OCI-LY1 (cell line): ENCODE results near the gene C6.

ENCODE experiments used
- H2AFZ ChIP-seq: fragments of 200-600 bp; sonication (generic), shearing (Covaris generic); 2 replicates; pipeline ENCODE4 v1.6.0; 2014; ENCODE audit warnings: antibody characterized with exemption, mild to moderate bottlenecking, low read length
- H3F3A ChIP-seq: fragments of 200-600 bp; sonication (generic), shearing (Covaris generic); 2 replicates; pipeline ENCODE4 v1.6.0; 2014; ENCODE audit warnings: mild to moderate bottlenecking, antibody characterized with exemption, low read length, moderate library complexity; ENCODE audit not compliant: insufficient read depth
- H3K27ac ChIP-seq: fragments of 200-600 bp; sonication (generic); 2 replicates; pipeline ENCODE4 v1.5.1; 2014; ENCODE audit warnings: low read length, mixed run types, mild to moderate bottlenecking, low read depth; ENCODE audit not compliant: poor library complexity, severe bottlenecking
- H3K27me3 ChIP-seq: fragments of 200-600 bp; sonication (generic); 2 replicates; pipeline ENCODE4 v1.6.0; 2014; ENCODE audit warnings: antibody characterized with exemption, mild to moderate bottlenecking, low read length, moderate library complexity; ENCODE audit not compliant: insufficient read depth
- H3K36me3 ChIP-seq: fragments of 200-600 bp; sonication (generic); 2 replicates; pipeline ENCODE4 v1.6.1; 2014; ENCODE audit warnings: mild to moderate bottlenecking, antibody characterized with exemption, low read length, moderate library complexity, mixed read lengths; ENCODE audit not compliant: insufficient read depth
- H3K4me1 ChIP-seq: fragments of 200-600 bp; sonication (generic); 2 replicates; pipeline ENCODE4 v1.5.1; 2014; ENCODE audit warnings: mild to moderate bottlenecking, low read length, moderate library complexity; ENCODE audit not compliant: insufficient read depth, severe bottlenecking
- H3K4me2 ChIP-seq: fragments of 200-600 bp; sonication (generic), shearing (Covaris generic); 2 replicates; pipeline ENCODE4 v1.6.1; 2014; ENCODE audit warnings: low read length
- H3K4me3 ChIP-seq: fragments of 200-600 bp; sonication (generic); 2 replicates; pipeline ENCODE4 v1.5.1; 2014; ENCODE audit warnings: low read length, low read depth, mild to moderate bottlenecking, mixed read lengths; ENCODE audit not compliant: poor library complexity, severe bottlenecking
- H3K79me2 ChIP-seq: fragments of 200-600 bp; shearing (Covaris generic); 2 replicates; pipeline ENCODE4 v1.6.1; 2016; ENCODE audit warnings: mixed run types, low read length, mixed read lengths; ENCODE audit not compliant: insufficient read depth
- H3K9ac ChIP-seq: fragments of 200-600 bp; sonication (generic), shearing (Covaris generic); 2 replicates; pipeline ENCODE4 v1.6.1; 2014; ENCODE audit warnings: mild to moderate bottlenecking, low read length, mixed read lengths
- H3K9me2 ChIP-seq: fragments of 200-600 bp; sonication (generic), shearing (Covaris generic); 2 replicates; pipeline ENCODE4 v1.6.1; 2014; ENCODE audit warnings: low read depth, mild to moderate bottlenecking, low read length, mixed read lengths
- H3K9me3 ChIP-seq: fragments of 200-600 bp; shearing (Covaris generic); 2 replicates; pipeline ENCODE4 v1.6.1; 2014; ENCODE audit warnings: low read length, mixed read lengths
- H4K20me1 ChIP-seq: fragments of 200-600 bp; sonication (generic), shearing (Covaris generic); 2 replicates; pipeline ENCODE4 v1.6.0; 2016; ENCODE audit warnings: mild to moderate bottlenecking, low read length; ENCODE audit not compliant: insufficient read depth
- EZH2 ChIP-seq: fragments of 200-600 bp; sonication (generic), shearing (Covaris generic); IDR thresholded peaks from 2 replicates; pipeline ENCODE4 v1.8.0; 2017; ENCODE audit warnings: borderline replicate concordance, mixed run types, mild to moderate bottlenecking, antibody characterized with exemption, low read length, moderate library complexity, mixed read lengths
- TF ChIP-seq, protein P1 (sequence below): fragments of 200-600 bp; sonication (generic), shearing (Covaris generic); IDR thresholded peaks from 2 replicates; pipeline ENCODE4 v1.5.1; 2017; ENCODE audit warnings: mild to moderate bottlenecking, antibody characterized with exemption, low read length, moderate library complexity, mixed read lengths

Gene C6

DNA sequence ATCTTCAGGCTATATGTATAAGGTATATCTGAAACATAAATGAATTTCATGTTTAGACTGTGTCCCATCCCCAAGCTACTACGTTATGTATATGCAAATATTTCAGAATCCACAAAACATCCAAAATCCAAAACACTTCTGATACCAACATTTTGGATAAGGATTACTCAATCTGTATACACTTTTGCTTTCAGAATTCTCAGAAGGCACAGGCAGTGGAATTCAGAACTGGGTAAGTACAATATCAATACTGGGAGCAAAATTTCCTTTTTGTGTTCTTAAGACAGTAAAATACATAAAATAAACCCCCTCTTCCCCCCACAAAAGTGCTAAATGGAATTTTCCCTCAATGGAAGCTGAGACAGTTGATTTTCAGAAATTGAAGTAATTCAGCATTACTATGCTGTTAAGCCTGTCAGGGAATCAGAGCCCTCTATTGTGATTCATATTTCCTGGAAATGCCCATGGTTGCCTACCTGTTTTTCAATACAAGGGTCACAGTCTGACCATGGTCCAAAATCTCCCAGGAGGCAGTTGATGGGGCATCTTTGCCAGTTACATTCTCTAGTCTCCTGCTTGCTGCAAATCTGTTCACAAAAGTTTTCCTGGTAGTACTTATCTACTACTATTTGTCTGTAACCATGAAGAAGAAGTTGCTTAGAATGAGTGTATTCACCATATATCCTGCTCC lies 12.1 kb downstream of the C6 start:
- Histone ChIP-seq H3K27me3 (no peaks in the 10 kb centered on the region), H3K4me3 (no peak overlapping the region), H3K9me3 (no peaks in the 10 kb centered on the region), H3K36me3 (no peaks in the 10 kb centered on the region), H3K4me2 (no peak overlapping the region), H2AFZ (no peak overlapping the region), H3K9me2 (no peaks in the 10 kb centered on the region), H3K4me1 (no peaks in the 10 kb centered on the region), H3F3A (no peaks in the 10 kb centered on the region), H4K20me1 (no peaks in the 10 kb centered on the region), H3K27ac (no peak overlapping the region), H3K9ac (no peak overlapping the region), H3K79me2 (no peaks in the 10 kb centered on the region)
- no peak for TF ChIP-seq EZH2
- TF ChIP-seq, protein P1, sequence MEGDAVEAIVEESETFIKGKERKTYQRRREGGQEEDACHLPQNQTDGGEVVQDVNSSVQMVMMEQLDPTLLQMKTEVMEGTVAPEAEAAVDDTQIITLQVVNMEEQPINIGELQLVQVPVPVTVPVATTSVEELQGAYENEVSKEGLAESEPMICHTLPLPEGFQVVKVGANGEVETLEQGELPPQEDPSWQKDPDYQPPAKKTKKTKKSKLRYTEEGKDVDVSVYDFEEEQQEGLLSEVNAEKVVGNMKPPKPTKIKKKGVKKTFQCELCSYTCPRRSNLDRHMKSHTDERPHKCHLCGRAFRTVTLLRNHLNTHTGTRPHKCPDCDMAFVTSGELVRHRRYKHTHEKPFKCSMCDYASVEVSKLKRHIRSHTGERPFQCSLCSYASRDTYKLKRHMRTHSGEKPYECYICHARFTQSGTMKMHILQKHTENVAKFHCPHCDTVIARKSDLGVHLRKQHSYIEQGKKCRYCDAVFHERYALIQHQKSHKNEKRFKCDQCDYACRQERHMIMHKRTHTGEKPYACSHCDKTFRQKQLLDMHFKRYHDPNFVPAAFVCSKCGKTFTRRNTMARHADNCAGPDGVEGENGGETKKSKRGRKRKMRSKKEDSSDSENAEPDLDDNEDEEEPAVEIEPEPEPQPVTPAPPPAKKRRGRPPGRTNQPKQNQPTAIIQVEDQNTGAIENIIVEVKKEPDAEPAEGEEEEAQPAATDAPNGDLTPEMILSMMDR, result no peak

DNA sequence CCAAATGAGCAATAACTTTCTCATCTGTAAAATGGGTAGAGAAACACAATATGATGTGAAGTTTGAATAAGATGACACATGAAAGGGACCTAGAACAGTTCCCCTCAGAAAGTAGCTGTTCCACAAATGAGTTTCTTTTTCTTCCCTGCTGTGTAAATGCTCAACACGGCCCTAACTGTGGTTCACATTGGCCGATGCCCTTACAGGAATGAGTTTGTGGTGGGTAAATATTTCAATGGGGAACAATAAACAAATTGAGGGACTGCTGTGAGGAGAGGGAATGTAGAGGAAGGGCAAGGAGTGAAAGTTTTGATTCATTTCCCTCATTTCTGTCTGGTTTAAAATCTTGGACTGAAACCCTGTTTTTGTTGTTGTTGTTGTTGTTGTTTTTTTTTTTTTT lies 12.8 kb downstream of the C6 start:
- H3K4me3 ChIP-seq, result no peak overlapping the region
- no peak overlapping the region for H3K4me2 ChIP-seq
- H3F3A ChIP-seq, result no peaks in the 10 kb centered on the region
- no peaks in the 10 kb centered on the region for H3K9me2 ChIP-seq
- H3K9ac ChIP-seq, result no peak overlapping the region
- H3K27me3 ChIP-seq, result no peaks in the 10 kb centered on the region
- H3K9me3 ChIP-seq, result no peaks in the 10 kb centered on the region
- H2AFZ ChIP-seq, result no peak overlapping the region
- no peak for TF ChIP-seq EZH2
- TF ChIP-seq, protein P1, result no peak
- H4K20me1 ChIP-seq, result no peaks in the 10 kb centered on the region
- no peaks in the 10 kb centered on the region for H3K79me2 ChIP-seq
- no peaks in the 10 kb centered on the region for H3K4me1 ChIP-seq
- no peak overlapping the region for H3K27ac ChIP-seq
- H3K36me3 ChIP-seq, result no peaks in the 10 kb centered on the region

DNA sequence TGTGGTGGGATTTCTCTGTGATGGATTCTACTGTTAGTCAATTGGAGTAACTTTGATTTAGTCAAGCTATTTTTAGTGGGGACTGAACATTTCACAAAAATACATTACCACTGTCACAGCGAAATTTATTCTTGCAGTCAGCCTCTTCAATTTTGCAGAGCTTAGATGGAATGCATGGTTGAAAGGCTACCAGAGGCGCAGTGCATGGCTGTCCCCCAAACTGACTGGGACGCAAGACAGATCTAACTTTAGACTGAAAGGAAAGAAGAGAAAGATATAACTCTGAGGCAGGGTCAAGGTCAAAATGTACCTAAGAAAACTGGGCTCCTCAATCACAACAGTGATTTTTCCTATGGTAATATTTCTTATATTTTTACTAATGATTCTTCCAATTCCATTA lies 13.7 kb downstream of the C6 start:
- Histone ChIP-seq H3K36me3 (no peaks in the 10 kb centered on the region), H3F3A (no peaks in the 10 kb centered on the region), H3K9me2 (no peaks in the 10 kb centered on the region), H4K20me1 (no peaks in the 10 kb centered on the region), H3K4me2 (no peak overlapping the region), H2AFZ (no peak overlapping the region), H3K4me3 (no peak overlapping the region), H3K4me1 (no peaks in the 10 kb centered on the region), H3K9ac (no peak overlapping the region), H3K27ac (no peak overlapping the region), H3K79me2 (no peaks in the 10 kb centered on the region), H3K27me3 (no peaks in the 10 kb centered on the region), H3K9me3 (no peaks in the 10 kb centered on the region)
- no peak for TF ChIP-seq EZH2
- TF ChIP-seq, protein P1, result no peak
